Measurements from ENCODE around the gene GFPT1. TPM values are rescaled to one million over a fixed set of nuclear protein-coding genes. Genes with fewer than 3 reads are reported as not detected.

GFPT1 gene
- total RNA-seq, 1 experiment from 2014 or later = 20.7 TPM

GRCh38 chr2:69380072-69380917 is 6.7 kb downstream of the GFPT1 start:
- H3K4me1 ChIP-seq (ENCODE audit: insufficient read depth, low read length) = peaks cover 22% of the 10 kb centered on the region
- no peaks in the 10 kb centered on the region for H4K20me1 ChIP-seq (ENCODE audit: low read length)
- H3K4me2 ChIP-seq (ENCODE audit: low read length) = no peak overlapping the region
- no peaks in the 10 kb centered on the region for H3K9me3 ChIP-seq (ENCODE audit: low read length)
- H3K27ac ChIP-seq (ENCODE audit: low read length) = no peak overlapping the region
- H3K4me3 ChIP-seq (ENCODE audit: low read length) = no peak overlapping the region
- H3F3A ChIP-seq (ENCODE audit: low read length, unreplicated experiment) = no peaks in the 10 kb centered on the region
- ChIA-PET CTCF (interaction anchor here (0.6 kb wide), 1 partner anchor 347 kb away, joined by 3 read pairs; no protein-coding TSS in a partner anchor), POLR2A (ENCODE audit: unreplicated experiment) (interaction anchor here (0.6 kb wide), 1 partner anchor 52 kb away, joined by 3 read pairs; no protein-coding TSS in a partner anchor)
- H3K79me2 ChIP-seq (ENCODE audit: low read length) = peaks cover 92% of the 10 kb centered on the region
- DNase-seq = no peak
- H3K36me3 ChIP-seq (ENCODE audit: low read depth, low read length) = 0 out of 2 replicates have a peak, but pooled peaks cover 5% of the 10 kb centered on the region
- TF ChIP-seq EZH2phosphoT487 (IDR thresholded peaks at IDR 0.05; ENCODE audit: borderline replicate concordance, low read length) = no peak
- no peak for TF ChIP-seq CTCF (conservative IDR thresholded peaks at IDR 0.05; ENCODE audit: low read depth, low read length)
- no peak for TF ChIP-seq EZH2 (IDR thresholded peaks at IDR 0.05; ENCODE audit: low read length, unreplicated experiment)
- no peaks in the 10 kb centered on the region for H3K27me3 ChIP-seq (ENCODE audit: low read length)
- no TSS peak for BruUV-seq (replicated peaks)
- no peak overlapping the region for H3K9ac ChIP-seq (ENCODE audit: low read length)
- H3K9me2 ChIP-seq (replicated peaks; ENCODE audit: low read length) = no peaks in the 10 kb centered on the region
- no peak overlapping the region for H2AFZ ChIP-seq (ENCODE audit: low read length)
- intact Hi-C loops (cut with micrococcal nuclease) = loop anchor here (10.0 kb wide), 1 partner anchor 105 kb away; no protein-coding TSS in a partner anchor
- ATAC-seq = no peak

- ChIA-PET POLR2A (ENCODE audit: unreplicated experiment) (no interaction called here), CTCF (no interaction called here)
- intact Hi-C loops (cut with micrococcal nuclease) = no loop called here
- Histone ChIP-seq H2AFZ (ENCODE audit: low read length) (no peak overlapping the region), H3K4me1 (ENCODE audit: insufficient read depth, low read length) (peaks cover 4% of the 10 kb centered on the region), H4K20me1 (ENCODE audit: low read length) (no peaks in the 10 kb centered on the region), H3F3A (ENCODE audit: low read length, unreplicated experiment) (no peaks in the 10 kb centered on the region), H3K9ac (ENCODE audit: low read length) (no peak overlapping the region), H3K27me3 (ENCODE audit: low read length) (no peaks in the 10 kb centered on the region), H3K9me2 (replicated peaks; ENCODE audit: low read length) (no peaks in the 10 kb centered on the region), H3K79me2 (ENCODE audit: low read length) (peaks cover 64% of the 10 kb centered on the region), H3K36me3 (ENCODE audit: low read depth, low read length) (peaks cover 11% of the 10 kb centered on the region), H3K4me2 (ENCODE audit: low read length) (no peak overlapping the region), H3K27ac (ENCODE audit: low read length) (no peak overlapping the region), H3K4me3 (ENCODE audit: low read length) (no peak overlapping the region), H3K9me3 (ENCODE audit: low read length) (no peaks in the 10 kb centered on the region)
- no peak for TF ChIP-seq EZH2phosphoT487 (IDR thresholded peaks at IDR 0.05; ENCODE audit: borderline replicate concordance, low read length)
- no peak for TF ChIP-seq CTCF (conservative IDR thresholded peaks at IDR 0.05; ENCODE audit: low read depth, low read length)
- TF ChIP-seq EZH2 (IDR thresholded peaks at IDR 0.05; ENCODE audit: low read length, unreplicated experiment) = no peak
- no TSS peak for BruUV-seq (replicated peaks)
- no peak for ATAC-seq
- no peak for DNase-seq
Measured at GRCh38 chr2:69376403-69376802, 10.6 kb downstream of the GFPT1 start.
